Liver (tissue), 9 donors: ENCODE results near the gene PTGS2. TPM values are rescaled to one million over a fixed set of nuclear protein-coding genes. Genes with fewer than 3 reads are reported as not detected.

Experiments
- DNase-seq: peaks from one replicate; pipeline ENCODE4 v3.0.0-alpha.2; 2017; ENCODE audit warnings: low spot score
- H3K27ac ChIP-seq, 2 donors: one replicate each; pipeline ENCODE4 v1.7.0; 2013; ENCODE audit warnings: inconsistent platforms in 2 of 2, low read length in 2 of 2, control low read depth in 1 of 2, low read depth in 1 of 2, mild to moderate bottlenecking in 1 of 2
- H3K27me3 ChIP-seq, 4 donors: one replicate each; pipeline versions ENCODE4 v1.6.1 to v1.7.0; 2013; ENCODE audit warnings: low read length in 3 of 4, inconsistent platforms in 1 of 4, mild to moderate bottlenecking in 1 of 4, moderate library complexity in 1 of 4; ENCODE audit not compliant: control insufficient read depth in 4 of 4, insufficient read depth in 4 of 4
- H3K36me3 ChIP-seq, 4 donors: one replicate each; pipeline versions ENCODE4 v1.6.1 to v1.7.0; 2013; ENCODE audit warnings: low read length in 3 of 4, mild to moderate bottlenecking in 3 of 4, low read depth in 1 of 4, moderate library complexity in 1 of 4; ENCODE audit not compliant: control insufficient read depth in 4 of 4, insufficient read depth in 3 of 4
- H3K4me1 ChIP-seq, 4 donors: one replicate each; pipeline versions ENCODE4 v1.6.1 to v1.7.0; 2013; ENCODE audit warnings: low read length in 3 of 4, mild to moderate bottlenecking in 3 of 4, moderate library complexity in 1 of 4; ENCODE audit not compliant: control insufficient read depth in 4 of 4, insufficient read depth in 4 of 4
- H3K4me3 ChIP-seq, 3 donors: one replicate each; pipeline versions ENCODE4 v1.6.1 to v1.7.0; 2013; ENCODE audit warnings: low read length in 3 of 3, control low read depth in 1 of 3, low read depth in 1 of 3, mild to moderate bottlenecking in 1 of 3
- H3K9ac ChIP-seq, 2 donors: one replicate each; pipeline ENCODE4 v1.7.0; 2013; ENCODE audit warnings: low read length in 2 of 2, mild to moderate bottlenecking in 2 of 2, moderate library complexity in 2 of 2, control low read depth in 1 of 2, low read depth in 1 of 2
- H3K9me3 ChIP-seq, 4 donors: one replicate each; pipeline versions ENCODE4 v1.6.1 to v1.7.0; 2013; ENCODE audit warnings: low read length in 3 of 4; ENCODE audit not compliant: control insufficient read depth in 4 of 4
- ATF3 ChIP-seq: IDR thresholded peaks from 2 replicates; pipeline ENCODE4 v1.6.1; 2016; ENCODE audit warnings: antibody characterized with exemption
- CTCF ChIP-seq: fragments of 150-350 bp; IDR thresholded peaks from 2 replicates; pipeline ENCODE4 v1.5.1; 2017; ENCODE audit warnings: improper control_type of control experiment, low read depth, low read length; ENCODE audit not compliant: missing input control
- EGR1 ChIP-seq, 2 donors: IDR thresholded peaks; 2 replicates each; pipeline ENCODE4 v1.6.1; 2016 to 2018; ENCODE audit warnings: antibody characterized with exemption in 2 of 2, low read depth in 2 of 2
- FOXA2 ChIP-seq: IDR thresholded peaks from 2 replicates; pipeline ENCODE4 v1.6.1; 2016; ENCODE audit warnings: antibody characterized with exemption
- GABPA ChIP-seq, 2 donors: IDR thresholded peaks in 1 of 2; conservative IDR thresholded peaks in 1 of 2; 2 replicates each; pipeline ENCODE4 v1.6.1; 2016; ENCODE audit warnings: antibody characterized with exemption in 2 of 2, mild to moderate bottlenecking in 1 of 2, moderate library complexity in 1 of 2
- JUND ChIP-seq, 2 donors: IDR thresholded peaks; 2 replicates each; pipeline ENCODE4 v1.6.1; 2016; ENCODE audit warnings: antibody characterized with exemption in 2 of 2
- NR2F2 ChIP-seq: IDR thresholded peaks from 2 replicates; pipeline ENCODE4 v1.6.1; 2016; ENCODE audit warnings: antibody characterized with exemption
- REST ChIP-seq: IDR thresholded peaks from 2 replicates; pipeline ENCODE4 v1.6.1; 2016; ENCODE audit warnings: antibody characterized with exemption, mild to moderate bottlenecking
- RXRA ChIP-seq, 2 donors: IDR thresholded peaks; 2 replicates each; pipeline ENCODE4 v1.6.1; 2017 to 2018; ENCODE audit warnings: antibody characterized with exemption in 2 of 2, mild to moderate bottlenecking in 1 of 2
- SP1 ChIP-seq: IDR thresholded peaks from 2 replicates; pipeline ENCODE4 v1.6.1; 2018; ENCODE audit warnings: antibody characterized with exemption, mild to moderate bottlenecking
- TAF1 ChIP-seq: conservative IDR thresholded peaks from 2 replicates; pipeline ENCODE4 v1.6.1; 2016; ENCODE audit warnings: antibody characterized with exemption, mild to moderate bottlenecking
- YY1 ChIP-seq: IDR thresholded peaks from 2 replicates; pipeline ENCODE4 v1.6.1; 2016; ENCODE audit warnings: antibody characterized with exemption, mild to moderate bottlenecking
- ZBTB33 ChIP-seq: IDR thresholded peaks from 2 replicates; pipeline ENCODE4 v1.6.1; 2016; ENCODE audit warnings: antibody characterized with exemption
- WGBS: extraction: QIAGEN DNeasy Blood & Tissue Kit; methylation state at CpG from one replicate; pipeline ENCODE4 v1.1.7; 2013; 5-methylcytosine and 5-hydroxymethylcytosine counted together
- polyA plus RNA-seq, 2 donors: library from polyadenylated mRNA; stranded (reverse) in 1 of 2; unstranded in 1 of 2; fragments of 200-250 nt in 1 of 2; fragments of >200 nt in 1 of 2; fragmentation: Nextera tagmentation in 1 of 2; extraction: Ambion mirVana in 1 of 2; gene quantifications; one replicate each; pipeline versions ENCODE4 v1.2.1 to v1.2.3, GENCODE V29; 2013 to 2015
- total RNA-seq, 2 donors: library from RNA; depleted of rRNA; stranded (reverse); fragments of >200 nt; gene quantifications; one replicate each; pipeline ENCODE4 v1.2.3, GENCODE V29; 2014
- donor health status: healthy.
- donor health status: healthy.
- donor health status: healthy.
- donor health status: healthy.
- donor health status: healthy.

The PTGS2 gene
- total and polyA plus RNA-seq, 4 donors: 0.11 to 0.33 (median 0.29) TPM

GRCh38 chr1:186626356-186626932 lies 53.8 kb downstream of the PTGS2 start:
- Histone ChIP-seq H3K4me3 (no peak overlapping the region), H3K27me3 (peaks cover 0 to 4% (median 0%) of the 10 kb centered on the region in 4 donors), H3K4me1 (no peaks in the 10 kb centered on the region), H3K9ac (no peak overlapping the region), H3K27ac (no peak overlapping the region), H3K36me3 (no peaks in the 10 kb centered on the region), H3K9me3 (no peaks in the 10 kb centered on the region)
- no peak for DNase-seq
- TF ChIP-seq CTCF (no peak), JUND (IDR thresholded peaks at IDR 0.05) (no peak)
- 55% methylated on average over 3 of the region's 3 CpGs for WGBS

GRCh38 chr1:186623551-186623950 lies 56.7 kb downstream of the PTGS2 start:
- DNase-seq: no peak
- H3K9ac ChIP-seq: no peak overlapping the region
- no peaks in the 10 kb centered on the region for H3K36me3 ChIP-seq
- H3K27ac ChIP-seq: no peak overlapping the region
- no peak overlapping the region for H3K4me3 ChIP-seq
- WGBS: 81% methylated on average over 6 of the region's 6 CpGs
- H3K27me3 ChIP-seq: peaks cover 0 to 4% (median 0%) of the 10 kb centered on the region in 4 donors
- H3K4me1 ChIP-seq: no peaks in the 10 kb centered on the region
- TF ChIP-seq FOXA2 (no peak), NR2F2 (no peak), ZBTB33 (no peak), RXRA (IDR thresholded peaks at IDR 0.05) (no peak), SP1 (no peak), GABPA (IDR thresholded peaks at IDR 0.05 in 1 of 2, conservative IDR thresholded peaks at IDR 0.05 in 1 of 2) (no peak), EGR1 (IDR thresholded peaks at IDR 0.05; ENCODE audit: low read depth in 2 of 2) (no peak), ATF3 (no peak), CTCF (no peak), TAF1 (no peak), JUND (IDR thresholded peaks at IDR 0.05) (no peak), REST (no peak), YY1 (no peak)
- H3K9me3 ChIP-seq: no peaks in the 10 kb centered on the region

Other genes with a start within 250 kb of the PTGS2 start
- gene PDC, start 219.3 kb downstream of the PTGS2 start, total RNA-seq: not detected
- gene PDC, start 219.3 kb downstream of the PTGS2 start, polyA plus RNA-seq: under 1 TPM in 1 of 2 donors, not detected in 1; 0.22 TPM
- 1 to 10 TPM; 1.4 to 2.5 TPM for gene PLA2G4A, start 148.5 kb upstream of the PTGS2 start, total RNA-seq
- under 1 TPM; 0.39 to 0.78 TPM for gene PLA2G4A, start 148.5 kb upstream of the PTGS2 start, polyA plus RNA-seq